ENCODE results near the gene GAR1.
"Not testable (repeated sequence)": the region's sequence is repeated elsewhere in the genome, so short reads cannot be mapped to it uniquely, and the experiment has no call there.

Gene GAR1

DNA sequence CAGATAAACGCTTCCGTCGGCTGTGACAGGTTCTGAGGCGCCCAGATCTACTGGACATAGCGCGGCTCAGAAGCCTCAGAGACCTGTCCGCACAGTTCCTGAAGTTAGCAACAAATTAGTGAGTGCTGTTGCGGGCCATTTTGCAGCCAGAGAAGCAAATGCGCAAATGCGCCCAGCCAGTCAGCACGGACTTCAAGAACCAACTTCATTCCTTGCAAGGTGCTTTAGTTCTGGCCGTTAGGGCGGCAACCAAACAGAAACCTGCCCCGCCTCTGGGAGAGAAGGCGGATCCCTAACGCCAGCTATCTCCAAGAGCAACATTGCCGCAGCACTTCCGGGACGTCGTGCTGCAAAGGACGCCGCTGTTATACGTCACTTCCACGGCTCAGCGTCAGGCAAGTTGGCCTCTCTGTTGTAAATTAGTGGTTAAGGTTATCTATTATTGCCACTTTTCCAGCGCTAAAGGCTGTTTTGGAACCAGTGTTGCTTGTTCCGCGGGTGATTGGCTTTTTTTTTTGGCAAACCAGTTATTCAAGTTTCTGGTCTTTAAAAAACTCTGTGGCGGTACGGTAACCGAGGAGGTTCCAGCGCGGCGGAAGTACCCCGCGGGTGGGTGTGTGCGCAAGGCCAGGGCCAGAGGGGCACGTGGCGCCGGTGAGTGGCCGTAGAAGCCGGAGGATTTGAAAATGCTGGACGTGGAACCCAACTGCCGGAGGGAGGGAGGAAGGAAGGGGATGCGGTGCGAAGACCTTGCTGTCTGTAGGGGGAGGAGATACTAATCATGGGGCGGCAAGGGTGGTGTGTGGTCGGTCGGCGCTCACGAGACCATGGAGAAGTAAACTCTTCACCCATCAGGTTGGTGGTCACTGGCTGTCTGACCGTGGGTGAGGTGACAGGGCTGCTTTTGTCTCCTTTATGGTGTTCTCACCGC is at the start of gene GAR1:
GAR1 (plus strand) TSS at position 612 of the 931 bp plus-strand sequence. CDS start 403 bp downstream, outside the sequence.
- peak; percentile 88 to 92 for DNase-seq

DNA sequence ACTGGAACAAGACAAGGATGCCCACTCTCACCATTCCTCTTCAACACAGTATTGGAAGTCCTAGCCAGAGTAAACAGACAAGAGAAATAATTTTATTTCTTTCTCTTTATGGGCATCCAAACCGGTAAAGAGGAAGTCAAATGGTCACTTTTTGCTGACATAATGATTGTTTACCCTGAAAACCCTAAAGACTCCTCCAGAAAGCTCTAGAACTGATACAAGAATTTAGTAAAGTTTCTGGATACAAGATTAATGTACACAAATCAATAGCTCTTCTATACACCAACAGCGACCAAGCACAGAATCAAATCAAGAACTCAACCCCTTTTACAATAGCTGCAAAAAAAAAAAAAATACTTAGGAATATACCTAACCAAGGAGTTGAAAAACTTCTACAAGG is 33.5 kb upstream of the GAR1 start:
- not testable (repeated sequence) for DNase-seq

DNA sequence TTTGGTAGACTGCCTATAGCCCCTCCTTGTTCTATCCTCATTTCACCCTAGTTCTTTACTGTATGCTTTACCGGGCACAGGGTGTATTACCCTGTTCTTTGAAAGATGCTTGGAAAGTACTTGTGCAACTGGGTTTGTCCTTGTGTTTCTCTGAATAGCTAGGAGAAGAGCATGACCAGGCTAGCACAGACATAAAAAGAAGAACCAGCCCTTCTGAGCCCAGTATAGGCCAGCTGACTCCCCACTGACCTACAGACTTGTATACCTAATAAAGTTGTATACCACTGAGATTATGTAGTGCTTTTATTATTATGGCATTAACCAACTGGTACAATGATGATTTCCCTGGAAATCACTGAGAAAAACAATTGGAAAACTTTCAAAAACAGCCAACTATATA is 28.7 kb upstream of the GAR1 start:
- DNase-seq = no peak

DNA sequence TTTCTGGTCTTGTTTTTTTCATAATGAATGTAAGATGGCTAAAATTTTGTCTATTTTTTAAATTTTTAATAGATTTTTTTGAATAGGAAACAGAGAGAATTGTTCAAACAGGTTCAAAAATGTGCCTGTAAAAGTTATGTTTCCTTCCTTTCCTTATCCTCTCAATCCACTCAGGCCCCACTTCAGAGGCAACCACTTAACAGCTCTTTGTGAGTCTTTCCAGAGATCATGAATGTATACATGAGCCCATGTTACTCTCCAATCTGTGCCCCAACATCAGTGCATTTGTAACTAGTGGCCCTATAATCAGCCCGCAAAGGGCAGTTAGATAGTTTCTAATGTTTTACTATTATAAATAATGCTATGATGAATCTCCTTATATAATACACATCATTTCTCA is 27.8 kb upstream of the GAR1 start:
- DNase-seq = no peak

GRCh38 chr4:109795059-109795458 is 20.5 kb upstream of the GAR1 start:
- DNase-seq = no peak

GRCh38 chr4:109798866-109799265 is 16.7 kb upstream of the GAR1 start:
- no peak for DNase-seq

DNA sequence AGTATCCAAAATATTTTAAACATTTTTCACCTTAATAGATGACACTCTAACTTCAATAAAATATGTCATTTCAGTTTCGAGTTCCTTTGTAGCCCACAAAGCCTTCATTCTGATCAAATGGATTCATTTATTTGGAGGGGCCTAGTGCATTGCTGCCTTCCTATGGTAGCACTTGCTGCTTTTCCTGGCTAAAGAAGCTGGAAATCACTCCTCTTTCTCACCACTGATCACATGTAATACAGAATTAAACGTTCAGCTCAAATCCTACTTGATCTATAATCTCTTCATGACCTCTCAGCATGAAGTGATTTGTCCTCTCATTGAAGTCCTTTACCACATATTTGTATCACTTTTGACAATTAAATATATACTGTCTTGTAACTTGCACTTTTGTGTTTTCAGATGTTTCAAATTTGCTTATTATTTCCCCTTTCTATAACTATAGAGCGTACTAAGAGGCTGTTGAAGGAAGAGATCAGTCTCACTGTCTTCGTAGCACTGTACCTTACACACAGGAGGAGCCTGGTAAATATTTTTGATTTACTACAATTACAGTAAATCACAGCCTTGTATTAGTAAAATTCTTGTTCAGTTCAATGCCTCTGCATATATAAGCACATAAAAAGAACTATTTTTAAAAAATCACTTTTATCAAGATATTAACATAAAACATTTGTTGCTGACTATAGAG is 14.3 kb upstream of the GAR1 start:
- DNase-seq = no peak

DNA sequence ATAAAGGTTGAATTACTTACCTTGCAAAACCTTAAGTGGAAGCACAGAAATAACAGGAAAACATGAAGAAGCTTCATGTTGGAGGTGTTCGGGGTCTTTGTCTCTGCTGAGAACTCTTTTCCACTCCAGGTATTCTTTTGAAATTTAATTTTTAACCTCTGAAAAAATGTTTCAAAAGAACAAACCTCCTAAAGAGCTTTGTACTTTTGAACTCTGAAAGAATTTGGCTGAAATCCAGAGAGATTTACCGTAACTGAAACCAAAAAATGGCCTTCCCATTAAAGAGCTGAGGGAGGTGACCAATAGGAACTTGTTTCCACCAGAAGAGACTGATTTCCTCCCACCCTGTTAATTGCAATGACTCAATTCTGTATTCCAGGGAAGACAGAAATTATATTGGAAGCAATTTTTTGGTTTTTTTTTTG is 13.7 kb upstream of the GAR1 start, which contains the start of gene CFI:
CFI (minus strand) TSS at position 105 of the 425 bp plus-strand sequence; CDS start at position 77, 28 bp downstream.
- DNase-seq = no peak

DNA sequence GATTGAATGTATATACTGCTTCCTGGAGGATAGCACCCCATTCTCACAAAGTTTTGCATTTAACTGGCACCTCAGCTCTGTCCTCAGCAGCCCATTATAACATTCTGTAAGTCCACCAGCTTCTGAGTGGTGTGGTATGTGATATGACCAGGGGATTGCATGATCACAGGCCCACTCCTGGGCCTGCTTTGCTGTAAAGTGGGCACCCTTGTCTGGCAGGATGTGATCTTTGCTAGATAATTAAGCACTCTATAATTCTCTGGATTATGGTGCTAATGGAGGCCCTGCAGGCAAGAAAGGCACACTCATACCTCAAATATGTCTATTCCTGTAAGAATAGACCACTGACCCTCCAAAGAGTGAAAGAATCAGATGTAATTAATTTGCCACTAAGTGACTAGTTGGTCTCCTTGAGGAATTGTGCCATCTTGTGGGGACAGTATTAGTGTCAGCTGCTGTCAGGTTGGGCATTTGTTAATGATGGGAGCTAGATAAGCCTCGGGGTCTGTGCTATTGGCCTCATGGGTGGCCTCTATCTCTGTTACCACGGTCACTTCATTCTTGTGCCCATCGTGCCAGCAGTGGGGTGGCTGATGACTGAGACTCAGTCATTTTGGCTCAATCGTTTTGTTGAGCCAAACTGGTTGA is 11.5 kb upstream of the GAR1 start:
- DNase-seq = no peak

GRCh38 chr4:109809655-109810054 is 5.9 kb upstream of the GAR1 start:
- no peak for DNase-seq

GRCh38 chr4:109810552-109811387 is 4.8 kb upstream of the GAR1 start:
- DNase-seq = no peak

GRCh38 chr4:109811707-109812106 is 3.9 kb upstream of the GAR1 start:
- DNase-seq = no peak

GRCh38 chr4:109816082-109816442 is 500 bp downstream of the GAR1 start:
- DNase-seq = peak; percentile 55

DNA sequence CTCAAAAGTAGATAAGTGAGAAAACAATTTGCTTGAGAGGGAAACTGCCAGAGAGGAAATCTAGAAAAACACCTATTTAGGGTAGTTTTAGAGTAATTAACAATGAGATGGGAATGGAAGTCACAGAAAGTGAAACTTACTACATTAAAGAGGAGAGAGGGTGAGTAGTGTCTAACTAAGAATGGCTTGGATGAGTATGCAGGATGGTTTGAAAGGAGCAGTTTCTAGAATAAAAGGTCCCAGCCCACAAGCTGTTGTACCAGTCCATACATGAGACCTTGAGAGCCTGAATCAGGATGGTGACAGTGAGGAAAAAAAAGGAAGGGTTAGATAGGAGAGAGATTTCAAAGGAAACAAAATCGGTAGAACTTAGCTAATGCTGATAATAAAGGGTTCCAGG is 1.3 kb downstream of the GAR1 start:
- DNase-seq = no peak

GRCh38 chr4:109818268-109818667 is 2.7 kb downstream of the GAR1 start:
- DNase-seq = no peak

- DNase-seq = no peak
Measured at GRCh38 chr4:109820563-109820962, 5.0 kb downstream of the GAR1 start.

GRCh38 chr4:109821185-109821584 is 5.6 kb downstream of the GAR1 start:
- DNase-seq = no peak

DNA sequence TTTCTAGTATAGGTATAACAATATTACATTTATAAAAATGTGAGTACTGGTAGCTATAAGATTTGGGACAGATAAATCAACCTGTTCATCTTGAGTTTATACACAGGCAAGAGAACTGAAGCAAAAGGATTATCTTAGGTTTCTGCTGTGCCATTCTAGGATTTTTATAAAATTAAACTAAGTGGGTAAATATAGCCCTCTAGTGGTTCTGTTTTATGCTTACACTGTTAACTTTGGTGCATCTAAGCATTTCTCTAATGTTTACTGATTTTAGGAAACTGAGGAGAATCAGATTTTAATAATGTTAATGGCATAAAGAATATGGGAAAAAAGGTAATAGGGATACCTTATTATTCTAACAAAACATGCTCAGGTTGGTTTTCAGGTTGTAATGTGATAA is 11.2 kb downstream of the GAR1 start:
- DNase-seq = no peak

DNA sequence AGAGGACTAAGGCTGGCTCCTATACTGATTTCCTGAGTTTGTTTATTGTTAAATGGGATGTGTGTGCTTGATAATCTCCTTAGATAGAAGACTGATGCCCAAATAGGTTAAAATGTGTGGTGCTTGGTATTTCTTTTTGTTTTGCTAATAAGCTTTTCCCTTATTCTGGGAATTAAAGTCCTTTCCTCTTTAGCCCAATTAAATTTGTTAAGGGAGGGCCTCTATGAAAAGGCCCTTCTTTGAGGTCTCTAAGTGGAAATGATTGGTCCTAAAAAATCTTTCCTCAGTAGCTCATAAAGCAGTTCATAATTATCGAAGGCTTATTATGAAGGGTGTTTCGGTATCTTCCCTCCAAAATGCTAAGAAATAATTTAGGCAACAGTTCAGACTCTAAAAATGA is 12.1 kb downstream of the GAR1 start, which contains the start of gene RRH:
RRH (plus strand) TSS at position 301 of the 400 bp plus-strand sequence; CDS start at position 357, 56 bp downstream.
- no peak for DNase-seq

DNA sequence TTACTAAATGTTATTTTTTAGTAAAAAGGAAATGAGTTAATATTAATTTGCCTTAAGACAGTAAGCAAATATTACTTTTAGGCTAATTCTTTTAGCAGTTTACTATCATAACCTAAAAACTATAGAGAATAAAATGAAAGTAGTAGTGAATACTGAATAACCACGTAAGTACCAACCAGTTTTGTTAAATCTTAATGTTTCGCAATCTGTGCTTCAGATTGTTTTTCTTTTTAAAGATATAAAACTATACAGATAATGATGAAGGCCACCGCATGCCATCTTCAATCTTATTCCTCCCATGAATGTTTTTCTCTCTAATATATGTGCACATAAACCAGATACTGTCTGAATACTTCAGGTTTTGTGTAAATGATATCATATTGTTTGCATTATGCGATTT is 18.2 kb downstream of the GAR1 start:
- no peak for DNase-seq

GRCh38 chr4:109836985-109837384 is 21.4 kb downstream of the GAR1 start:
- no peak for DNase-seq

- no peak for DNase-seq
Measured at GRCh38 chr4:109846395-109847098, 31.0 kb downstream of the GAR1 start.
